Measurements from ENCODE around the gene GLA. TPM values are rescaled to one million over a fixed set of nuclear protein-coding genes. Genes with fewer than 3 reads are reported as not detected.

The GLA gene
- total and polyA plus RNA-seq, 2 of the 4 experiments (the other 2 are of a cell fraction) = 27.9 to 38.7 TPM

- intact Hi-C loops (cut with micrococcal nuclease) = no loop called here
- ChIA-PET CTCF (interaction anchor here (1.0 kb wide), 1 partner anchor 14 kb away, joined by 3 read pairs; no protein-coding TSS in a partner anchor), POLR2A (ENCODE audit: unreplicated experiment) (no interaction called here)
- DNase-seq (peak; percentile 54), ATAC-seq (ENCODE audit: low read depth) (peak; percentile 69)
- Histone ChIP-seq H2BK15ac (ENCODE audit: low read depth, low read length) (no peak overlapping the region), H2AFZ (replicated peaks; ENCODE audit: low read length, poor library complexity) (no peak overlapping the region), H3K18ac (ENCODE audit: low read depth, low read length) (no peak overlapping the region), H3K79me1 (ENCODE audit: low read depth in 1 of 2, low read length in 2 of 2) (no peaks in the 10 kb centered on the region), H3K4me1 (ENCODE audit: control insufficient read depth, insufficient read depth, low read length) (peaks cover 2% of the 10 kb centered on the region; the same call in 1 of the 2 replicates), H4K20me1 (ENCODE audit: insufficient read depth, low read length) (no peaks in the 10 kb centered on the region), H3K9me3 (ENCODE audit: control insufficient read depth, insufficient read depth, low read length) (no peaks in the 10 kb centered on the region; the same call in 1 of the 2 replicates), H4K91ac (ENCODE audit: insufficient read depth, low read depth, low read length) (no peak overlapping the region), H3K23ac (ENCODE audit: low read depth, low read length) (no peak overlapping the region), H3K14ac (replicated peaks; ENCODE audit: low read depth, low read length) (no peak overlapping the region), H3K9me1 (ENCODE audit: insufficient read depth, low read length) (no peaks in the 10 kb centered on the region), H4K8ac (ENCODE audit: low read depth in 2 of 2, low read length in 2 of 2) (no peak overlapping the region), H2BK120ac (ENCODE audit: low read depth, low read length) (no peak overlapping the region), H2BK20ac (ENCODE audit: low read depth, low read length) (no peak overlapping the region), H3K36me3 (ENCODE audit: control insufficient read depth, insufficient read depth, low read length) (no peaks in the 10 kb centered on the region), H3K27me3 (ENCODE audit: control insufficient read depth, insufficient read depth, low read length) (no peaks in the 10 kb centered on the region), H3K4me2 (ENCODE audit: low read depth, low read length) (peak overlapping the region; percentile 39; the same call in 1 of the 2 replicates), H4K5ac (ENCODE audit: low read depth, low read length) (no peak overlapping the region), H2AK5ac (ENCODE audit: low read depth, low read length) (no peak overlapping the region), H3K4me3 (ENCODE audit: insufficient read depth, low read depth, low read length) (no peak overlapping the region), H3K56ac (ENCODE audit: extremely low read depth, insufficient read depth, low read length) (no peak overlapping the region), H3K9ac (ENCODE audit: low read depth, low read length) (no peak overlapping the region), H2AK9ac (replicated peaks; ENCODE audit: low read depth, low read length, poor library complexity) (no peak overlapping the region), H3K4ac (ENCODE audit: low read depth, low read length) (no peak overlapping the region; the same call in 1 of the 2 replicates), H2BK5ac (ENCODE audit: low read depth, low read length, poor library complexity, severe bottlenecking) (peak overlapping the region; percentile 38), H3K27ac (ENCODE audit: insufficient read depth, low read length) (no peak overlapping the region)
- TF ChIP-seq CHD1 (IDR thresholded peaks at IDR 0.05; ENCODE audit: low read depth, low read length) (no peak), MXI1 (IDR thresholded peaks at IDR 0.05; ENCODE audit: borderline replicate concordance, low read depth, low read length) (no peak), POLR2A (IDR thresholded peaks at IDR 0.05; ENCODE audit: low read depth, low read length) (no peak), RCOR1 (IDR thresholded peaks at IDR 0.05; ENCODE audit: insufficient replicate concordance, low read length) (no peak), BHLHE40 (IDR thresholded peaks at IDR 0.05; ENCODE audit: low read depth, low read length) (no peak), MAFK (IDR thresholded peaks at IDR 0.05; ENCODE audit: low read depth, low read length) (no peak)
- WGBS, 2 experiments (ENCODE audit: extremely low coverage in 2 of 2, insufficient read length in 1 of 2) = no CpG with 5 or more reads among the region's 2 CpGs
- in situ Hi-C loops (cut with MboI; ENCODE audit: low sequenced_read_pairs) = no loop called here
- no TSS peak for BruUV-seq (replicated peaks)
- dilution Hi-C loops (cut with HindIII; ENCODE audit: low sequenced_read_pairs, unreplicated experiment) = no loop called here
Observed at GRCh38 chrX:101430457-101431078, 22.8 kb upstream of the GLA start.
